ENCODE data around the gene PARS2.

Gene PARS2

DNA sequence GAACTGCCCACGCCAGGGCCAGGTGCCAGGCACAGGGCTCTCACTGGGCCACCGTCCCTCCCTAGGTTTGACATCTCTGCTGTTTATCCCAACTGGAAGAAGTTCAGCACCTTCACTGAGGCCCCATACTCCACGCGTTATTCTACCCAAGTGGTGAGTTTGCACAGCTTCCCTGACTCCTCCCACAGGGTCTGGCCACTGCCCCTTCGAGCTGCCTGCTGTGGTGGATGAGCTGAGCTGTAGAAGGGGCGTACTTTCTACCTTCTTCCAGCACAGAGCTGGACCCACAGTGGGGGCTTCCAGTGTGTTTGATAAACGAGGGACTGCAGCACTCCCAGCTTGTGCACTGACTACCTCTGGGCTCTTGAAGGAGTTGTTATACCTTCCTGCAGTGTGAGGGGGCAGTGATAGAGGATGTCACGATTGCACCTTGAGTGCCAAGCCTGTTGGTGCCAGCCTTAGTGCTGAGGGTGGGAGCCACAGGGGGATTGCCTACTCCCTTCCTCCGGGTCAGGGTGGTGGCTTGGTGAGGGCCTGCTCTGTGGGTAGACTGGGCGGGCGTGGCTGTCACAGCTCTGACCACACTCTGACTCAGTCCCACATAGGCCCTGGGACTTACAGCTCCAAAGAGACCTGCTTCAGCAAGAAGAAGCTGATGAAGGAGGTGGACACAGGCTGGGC lies 42.7 kb upstream of the PARS2 start:
- DNase-seq (ENCODE audit: low read depth): peak; percentile 75
- H3K4me3 ChIP-seq (ENCODE audit: low read depth, low read length): no peak overlapping the region
- TF ChIP-seq POLR2A (IDR thresholded peaks at IDR 0.05; ENCODE audit: extremely low read depth, insufficient read length): no peak
- TF ChIP-seq, protein P1, sequence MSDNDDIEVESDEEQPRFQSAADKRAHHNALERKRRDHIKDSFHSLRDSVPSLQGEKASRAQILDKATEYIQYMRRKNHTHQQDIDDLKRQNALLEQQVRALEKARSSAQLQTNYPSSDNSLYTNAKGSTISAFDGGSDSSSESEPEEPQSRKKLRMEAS (IDR thresholded peaks at IDR 0.05; ENCODE audit: low read depth, low read length): no peak
- TF ChIP-seq MYC (IDR thresholded peaks at IDR 0.05; ENCODE audit: low read depth, low read length): no peak
- TF ChIP-seq, protein P2, sequence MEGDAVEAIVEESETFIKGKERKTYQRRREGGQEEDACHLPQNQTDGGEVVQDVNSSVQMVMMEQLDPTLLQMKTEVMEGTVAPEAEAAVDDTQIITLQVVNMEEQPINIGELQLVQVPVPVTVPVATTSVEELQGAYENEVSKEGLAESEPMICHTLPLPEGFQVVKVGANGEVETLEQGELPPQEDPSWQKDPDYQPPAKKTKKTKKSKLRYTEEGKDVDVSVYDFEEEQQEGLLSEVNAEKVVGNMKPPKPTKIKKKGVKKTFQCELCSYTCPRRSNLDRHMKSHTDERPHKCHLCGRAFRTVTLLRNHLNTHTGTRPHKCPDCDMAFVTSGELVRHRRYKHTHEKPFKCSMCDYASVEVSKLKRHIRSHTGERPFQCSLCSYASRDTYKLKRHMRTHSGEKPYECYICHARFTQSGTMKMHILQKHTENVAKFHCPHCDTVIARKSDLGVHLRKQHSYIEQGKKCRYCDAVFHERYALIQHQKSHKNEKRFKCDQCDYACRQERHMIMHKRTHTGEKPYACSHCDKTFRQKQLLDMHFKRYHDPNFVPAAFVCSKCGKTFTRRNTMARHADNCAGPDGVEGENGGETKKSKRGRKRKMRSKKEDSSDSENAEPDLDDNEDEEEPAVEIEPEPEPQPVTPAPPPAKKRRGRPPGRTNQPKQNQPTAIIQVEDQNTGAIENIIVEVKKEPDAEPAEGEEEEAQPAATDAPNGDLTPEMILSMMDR (IDR thresholded peaks at IDR 0.05; ENCODE audit: low read depth, low read length): no peak

DNA sequence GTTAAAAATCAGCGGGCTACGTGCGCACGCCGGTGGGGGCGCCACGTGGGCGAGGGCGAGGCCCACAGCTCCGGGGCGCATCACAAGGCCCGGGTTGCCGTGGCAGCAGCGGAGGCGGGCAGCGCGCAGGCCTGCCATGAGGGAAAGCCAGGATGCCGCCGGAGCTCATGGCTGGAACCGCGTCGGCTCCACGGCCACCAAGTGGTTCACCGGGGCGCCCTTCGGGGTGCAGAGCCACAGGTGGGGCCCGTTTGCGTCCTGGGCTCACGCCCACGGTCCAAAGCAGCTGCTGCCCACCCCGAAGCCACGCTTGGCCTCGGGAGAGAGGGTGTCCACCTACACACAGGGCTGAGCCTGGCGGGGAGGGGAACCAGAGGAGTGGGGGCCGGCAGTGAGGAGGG lies 41.7 kb upstream of the PARS2 start:
- DNase-seq (ENCODE audit: low read depth): no peak
- H3K4me3 ChIP-seq (ENCODE audit: low read depth, low read length): no peak overlapping the region
- TF ChIP-seq POLR2A (IDR thresholded peaks at IDR 0.05; ENCODE audit: extremely low read depth, insufficient read length) (no peak), MYC (IDR thresholded peaks at IDR 0.05; ENCODE audit: low read depth, low read length) (no peak)
- TF ChIP-seq, protein P1 (IDR thresholded peaks at IDR 0.05; ENCODE audit: low read depth, low read length): no peak
- TF ChIP-seq, protein P2 (IDR thresholded peaks at IDR 0.05; ENCODE audit: low read depth, low read length): no peak

DNA sequence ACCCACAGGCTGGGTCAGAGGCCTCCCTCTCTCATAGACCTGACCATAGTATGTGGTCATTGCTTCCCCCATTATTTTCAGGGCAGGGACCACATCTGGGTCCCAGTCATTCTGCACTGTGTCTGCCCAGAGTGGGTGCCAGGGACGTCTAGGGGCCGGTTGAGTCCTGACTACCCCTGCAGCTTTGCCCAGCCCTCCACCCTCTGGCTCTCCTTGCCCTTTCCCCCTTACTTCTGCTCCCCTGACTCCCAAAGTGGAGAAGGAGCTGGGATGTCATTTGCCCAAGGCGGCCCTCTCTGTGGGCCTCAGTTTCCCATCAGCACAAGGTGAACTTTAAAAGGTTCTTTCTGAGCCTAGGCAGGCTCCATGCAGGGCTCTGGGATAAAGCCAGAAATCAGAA lies 41.1 kb upstream of the PARS2 start:
- DNase-seq (ENCODE audit: low read depth): no peak
- TF ChIP-seq POLR2A (IDR thresholded peaks at IDR 0.05; ENCODE audit: extremely low read depth, insufficient read length) (no peak), MYC (IDR thresholded peaks at IDR 0.05; ENCODE audit: low read depth, low read length) (no peak)
- TF ChIP-seq, protein P2 (IDR thresholded peaks at IDR 0.05; ENCODE audit: low read depth, low read length): no peak
- TF ChIP-seq, protein P1 (IDR thresholded peaks at IDR 0.05; ENCODE audit: low read depth, low read length): no peak

DNA sequence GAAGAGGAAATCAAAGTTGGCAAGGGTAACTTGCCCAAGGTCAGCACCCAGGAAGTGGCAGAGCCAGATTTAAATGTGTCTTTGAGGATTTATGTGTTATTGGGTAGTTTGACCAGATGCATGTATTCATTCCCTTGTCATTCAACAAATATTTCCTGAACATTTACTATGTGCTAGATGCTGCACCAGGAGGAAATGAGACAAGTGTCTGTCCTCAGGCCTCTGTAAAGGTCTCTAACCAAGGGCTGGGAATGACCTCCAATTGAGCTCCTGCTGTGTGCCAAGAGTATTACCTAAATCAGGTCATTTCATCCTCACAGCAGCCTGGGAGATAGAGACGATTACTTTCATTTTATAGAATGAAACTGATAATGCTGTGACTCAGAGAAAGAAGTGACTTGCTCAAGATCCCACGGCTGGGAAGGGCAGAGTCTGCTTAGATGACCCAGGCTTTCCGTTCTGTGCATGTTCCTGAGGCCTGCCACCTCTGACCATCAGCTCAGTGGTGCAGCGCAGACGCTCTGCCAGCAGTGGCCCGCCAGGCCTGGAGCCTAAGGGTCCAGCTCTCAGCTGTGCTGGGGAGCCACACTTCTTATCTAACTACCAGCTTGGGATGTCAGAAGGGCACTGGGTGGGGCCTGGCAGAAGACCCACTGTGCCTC lies 40.3 kb upstream of the PARS2 start:
- DNase-seq (ENCODE audit: low read depth): no peak
- TF ChIP-seq, protein P1 (IDR thresholded peaks at IDR 0.05; ENCODE audit: low read depth, low read length): no peak
- TF ChIP-seq, protein P2 (IDR thresholded peaks at IDR 0.05; ENCODE audit: low read depth, low read length): no peak
- TF ChIP-seq MYC (IDR thresholded peaks at IDR 0.05; ENCODE audit: low read depth, low read length): no peak
- TF ChIP-seq POLR2A (IDR thresholded peaks at IDR 0.05; ENCODE audit: extremely low read depth, insufficient read length): no peak
- H3K4me3 ChIP-seq (ENCODE audit: low read depth, low read length): no peak overlapping the region

More for the DNA sequence above, 41.1 kb upstream of the PARS2 start:
- H3K4me3 ChIP-seq (ENCODE audit: low read depth, low read length): no peak overlapping the region

DNA sequence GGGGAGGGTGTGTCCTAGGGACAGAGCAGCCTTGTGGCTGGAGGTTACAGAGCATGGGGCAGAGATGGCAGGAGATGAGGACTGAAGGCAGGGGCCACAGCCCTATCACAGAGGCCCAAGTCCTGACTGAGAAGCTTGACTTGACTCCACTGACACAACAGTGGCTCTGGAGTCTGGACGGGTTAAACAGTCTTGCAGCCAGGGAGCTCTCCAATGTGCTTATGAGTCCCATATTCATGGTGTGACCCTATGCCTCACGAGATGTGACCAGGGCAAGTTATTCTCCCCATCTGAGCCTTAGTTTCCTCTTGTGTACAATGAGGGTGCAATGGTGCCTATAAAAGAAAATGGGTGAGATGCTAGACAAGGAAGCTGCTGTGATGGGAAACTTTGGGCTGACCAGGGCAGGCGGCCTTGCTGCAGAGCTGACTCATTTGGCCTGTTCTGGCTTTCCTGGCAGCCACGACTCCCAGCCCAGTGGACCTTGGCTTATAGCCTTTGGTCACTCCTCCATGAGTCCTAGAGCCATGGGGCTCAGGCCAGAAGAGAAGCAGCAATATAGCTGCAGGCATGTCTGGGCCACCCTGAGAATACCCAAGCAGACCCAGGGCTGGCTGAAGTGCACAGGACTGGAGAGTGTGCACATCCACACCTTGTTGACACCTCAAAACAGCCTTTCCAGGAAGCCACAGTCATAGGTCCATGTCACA lies 39.6 kb upstream of the PARS2 start:
- no peak for TF ChIP-seq MYC (IDR thresholded peaks at IDR 0.05; ENCODE audit: low read depth, low read length)
- TF ChIP-seq POLR2A (IDR thresholded peaks at IDR 0.05; ENCODE audit: extremely low read depth, insufficient read length): no peak
- TF ChIP-seq, protein P1 (IDR thresholded peaks at IDR 0.05; ENCODE audit: low read depth, low read length): no peak
- TF ChIP-seq, protein P2 (IDR thresholded peaks at IDR 0.05; ENCODE audit: low read depth, low read length): no peak
- no peak for DNase-seq (ENCODE audit: low read depth)
- H3K4me3 ChIP-seq (ENCODE audit: low read depth, low read length): no peak overlapping the region
